HL-60/S4 treated with retinoic acid at 250 ng/mL for 4 days and 3 days (cell line): ENCODE measurements around the gene CCNA2.

ENCODE experiments used
- in situ Hi-C: fragments of 300-500 bp; cut with MboI; formaldehyde crosslinking; loops from 2 replicates; pipeline ENCODE4 v1.7.0; 2022; ENCODE audit warnings: low sequenced_read_pairs

Gene CCNA2

DNA sequence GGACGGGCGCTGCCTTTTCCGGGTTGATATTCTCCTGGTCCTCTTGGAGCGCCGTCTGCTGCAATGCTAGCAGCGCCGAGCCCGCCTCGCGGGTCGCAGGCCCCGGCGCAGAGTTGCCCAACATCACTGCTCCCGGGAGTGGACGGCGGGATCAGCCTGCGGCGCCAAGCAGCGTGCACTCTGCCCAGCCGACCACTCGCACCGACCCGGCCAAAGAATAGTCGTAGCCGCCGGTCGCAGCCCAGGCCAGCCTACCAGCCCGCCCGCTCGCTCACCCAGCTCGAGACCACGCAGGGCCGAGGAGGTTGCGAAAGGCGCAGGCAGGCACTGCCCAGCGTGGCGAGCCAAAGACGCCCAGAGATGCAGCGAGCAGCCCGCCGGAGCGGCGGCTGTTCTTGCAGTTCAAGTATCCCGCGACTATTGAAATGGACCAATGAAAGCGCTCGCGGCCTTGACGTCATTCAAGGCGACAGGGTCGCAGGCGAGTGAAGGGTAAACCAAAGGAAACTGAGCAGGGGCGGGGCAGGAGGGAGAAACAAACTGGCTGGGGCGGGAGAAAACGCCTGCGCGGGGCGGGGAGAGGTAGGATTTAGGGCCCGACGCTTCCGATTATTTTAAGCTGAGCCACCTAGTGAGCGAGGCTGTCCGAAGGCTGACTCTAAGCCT is at the start of gene CCNA2:
TSS of gene CCNA2 (minus strand) at position 379 of the 666 bp plus-strand sequence. CDS start at position 124, 255 bp downstream.
- in situ Hi-C loops, result no loop called here

DNA sequence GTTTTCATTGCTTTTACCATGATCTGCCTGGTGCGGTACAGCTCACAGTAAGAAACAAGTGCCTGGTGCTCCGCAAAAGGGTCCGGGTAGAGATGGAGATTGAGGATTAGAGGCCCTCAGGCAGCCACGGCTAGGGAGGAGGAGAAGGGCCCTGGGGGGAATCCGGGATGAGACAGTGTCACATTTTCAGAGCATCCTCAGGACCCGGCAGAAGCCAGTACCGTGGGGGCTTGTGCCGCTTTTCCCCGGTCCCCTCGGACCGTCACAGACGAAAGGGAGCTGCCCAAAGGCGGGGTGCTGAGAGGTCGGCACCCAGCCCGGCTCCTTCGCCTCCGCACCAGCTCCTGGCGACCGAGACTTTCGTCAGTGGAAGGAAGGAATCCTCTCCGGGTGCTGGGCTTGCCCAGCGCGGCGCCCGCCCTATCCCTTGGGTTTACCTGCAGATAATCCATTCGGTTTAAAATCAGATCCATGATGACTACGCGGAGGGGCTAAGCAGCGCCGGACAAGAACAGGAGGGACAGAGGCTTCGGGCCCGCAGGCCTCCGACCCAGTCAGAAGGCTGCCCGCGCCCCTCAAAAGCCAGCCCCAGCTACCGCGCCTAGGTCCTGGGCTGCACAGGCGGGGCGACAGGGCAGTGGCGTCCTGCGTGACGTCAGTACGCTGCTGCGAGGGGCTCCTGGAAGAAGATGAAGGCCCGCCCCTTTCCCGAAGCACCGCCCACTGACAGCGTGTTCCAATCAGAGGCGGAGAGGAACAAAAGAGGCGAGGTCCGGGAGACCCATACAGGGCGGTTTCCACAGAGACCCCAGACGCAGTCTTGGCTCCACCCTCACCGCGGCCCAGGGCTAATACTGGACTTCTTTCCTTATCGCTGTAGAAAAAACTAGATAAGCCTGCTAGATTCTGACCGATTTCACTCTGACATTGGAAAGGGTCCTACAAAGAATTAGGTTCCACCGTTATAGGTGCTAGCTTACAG is 46.4 kb upstream of the CCNA2 start, which contains the start of gene BBS7:
TSS of gene BBS7 (minus strand) at position 634 of the 982 bp plus-strand sequence. CDS start at position 473, 161 bp downstream.
- in situ Hi-C loops, result no loop called here

DNA sequence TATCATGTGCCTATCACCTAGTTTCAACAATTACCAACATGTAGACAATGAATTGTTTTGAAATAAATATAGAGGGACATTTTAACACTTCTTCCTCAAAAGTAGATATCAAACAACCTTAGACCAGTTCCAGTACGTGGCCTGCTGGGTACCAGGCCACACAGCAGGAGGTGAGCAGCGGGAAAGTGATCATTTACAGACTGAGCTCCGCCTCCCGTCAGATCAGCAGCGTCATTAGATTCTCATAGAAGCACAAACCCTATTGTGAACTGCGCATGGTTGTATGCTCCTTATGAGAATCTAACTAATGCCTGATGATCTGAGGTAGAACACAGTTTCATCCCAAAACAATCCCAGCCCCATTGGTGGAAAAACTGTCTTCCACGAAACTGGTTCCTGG is 40.1 kb upstream of the CCNA2 start:
- in situ Hi-C loops, result no loop called here

DNA sequence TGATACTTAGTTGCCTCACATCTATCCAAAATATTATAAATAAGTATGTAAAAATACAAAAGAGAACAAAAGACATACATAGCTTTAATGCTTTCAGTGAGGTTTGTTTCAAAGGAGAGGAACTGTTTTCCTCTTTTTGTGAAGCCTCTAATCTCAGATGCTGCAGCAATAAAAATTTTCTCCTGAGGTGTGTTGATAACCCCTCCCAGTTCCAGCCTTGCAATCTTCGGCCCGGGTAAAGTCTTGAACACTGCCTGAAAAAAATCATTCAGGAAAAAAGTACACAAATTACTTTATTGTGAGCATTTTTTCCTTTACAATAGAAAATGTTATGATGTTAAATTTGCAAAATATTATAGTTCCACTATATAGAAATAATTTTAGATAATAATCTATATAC is 37.7 kb upstream of the CCNA2 start:
- in situ Hi-C loops, result no loop called here

DNA sequence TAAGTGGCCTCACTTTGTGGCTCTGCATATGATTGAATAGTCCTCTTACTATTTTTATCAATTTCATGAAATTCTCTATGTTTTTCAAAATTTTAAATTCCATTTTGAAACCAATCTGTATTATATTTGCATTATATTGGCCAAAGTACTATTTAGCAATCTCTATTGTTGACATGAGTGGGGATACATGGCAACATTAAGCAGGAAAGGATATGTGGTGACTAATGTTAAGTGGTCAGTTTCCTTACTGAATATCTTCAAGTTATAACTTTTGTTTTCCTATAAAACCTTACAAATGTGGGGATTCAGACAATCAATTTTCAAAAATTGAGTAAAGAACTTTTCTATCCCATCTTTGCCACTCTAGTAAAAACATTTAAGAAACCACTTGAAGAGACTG is 36.4 kb upstream of the CCNA2 start:
- in situ Hi-C loops, result no loop called here

GRCh38 chr4:121851354-121851753 is 27.7 kb upstream of the CCNA2 start:
- in situ Hi-C loops, result no loop called here

DNA sequence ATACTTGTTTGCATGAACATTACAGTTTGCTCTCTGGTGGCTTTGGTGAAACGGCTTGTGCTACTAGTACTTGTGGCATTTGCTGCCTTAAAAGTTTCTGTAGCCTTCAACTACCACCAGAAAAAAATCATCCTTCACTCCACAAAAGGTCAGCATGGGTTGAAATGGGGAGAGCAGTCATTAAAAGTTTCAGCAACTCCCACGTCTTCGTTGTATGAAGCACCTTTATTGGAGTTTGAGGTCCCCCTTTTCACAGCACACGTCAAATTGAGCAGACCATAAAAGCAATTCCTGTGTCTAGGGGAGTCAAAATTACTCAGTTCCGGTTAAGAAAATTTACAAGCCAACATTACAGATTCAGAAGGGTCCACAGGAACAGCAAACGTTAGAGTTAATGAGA is 23.0 kb upstream of the CCNA2 start:
- in situ Hi-C loops, result no loop called here

DNA sequence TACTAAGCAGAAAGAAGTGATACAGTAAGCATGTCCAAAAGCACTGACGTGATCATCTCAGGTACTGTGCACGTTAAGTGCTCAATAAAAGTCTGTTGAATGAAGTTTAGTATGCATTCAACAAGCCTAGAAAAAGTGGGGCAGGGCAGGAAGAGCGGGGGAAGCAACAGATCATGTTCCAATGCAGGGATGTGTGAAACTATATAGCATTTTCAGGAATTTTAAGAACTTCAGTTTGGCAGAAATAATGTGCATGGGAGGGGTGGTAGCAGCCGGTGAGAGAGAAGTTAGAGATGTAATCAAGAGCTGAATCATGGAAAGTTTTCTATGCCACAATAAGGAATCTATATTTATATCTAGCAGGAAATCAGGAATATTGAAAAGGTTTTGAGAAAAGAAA is 19.2 kb upstream of the CCNA2 start:
- in situ Hi-C loops, result no loop called here

DNA sequence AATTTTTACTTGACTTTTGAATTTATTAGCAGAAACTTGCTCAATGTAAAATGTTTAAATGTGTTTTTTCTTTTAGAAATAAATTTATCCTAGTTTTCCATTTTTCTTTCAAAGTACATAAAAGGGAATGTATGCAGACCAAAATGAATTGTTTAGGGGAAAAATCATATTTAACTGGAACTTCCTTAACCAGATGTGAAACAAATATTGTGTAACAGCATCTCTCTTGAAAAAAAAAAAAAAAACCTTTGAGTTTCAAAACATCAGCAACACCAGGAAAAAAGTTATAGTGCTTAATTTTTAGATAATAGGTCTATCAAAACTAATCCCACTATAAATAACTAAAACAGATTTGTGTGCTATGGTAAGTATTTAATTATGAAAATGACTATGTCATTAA is 14.5 kb upstream of the CCNA2 start:
- in situ Hi-C loops, result no loop called here

GRCh38 chr4:121829511-121829910 is 5.8 kb upstream of the CCNA2 start:
- in situ Hi-C loops, result no loop called here

DNA sequence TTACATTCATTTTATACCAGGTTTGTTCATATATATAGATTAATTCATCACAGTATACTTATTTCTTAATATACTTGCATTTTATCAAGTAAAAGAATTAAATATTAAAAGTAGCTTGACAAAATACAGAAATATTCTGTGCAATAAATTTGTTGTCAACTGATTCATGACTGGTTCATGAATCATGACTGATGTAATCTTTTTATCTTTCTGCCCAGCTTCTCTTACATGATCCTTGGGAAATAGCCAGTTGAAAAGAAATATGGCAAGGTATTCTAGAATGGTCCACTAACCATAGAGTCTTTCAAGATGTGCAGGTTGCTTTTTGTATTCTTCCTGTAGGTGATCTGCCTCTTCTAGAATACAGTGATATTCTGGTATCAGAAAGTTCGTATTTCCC is 4.2 kb upstream of the CCNA2 start:
- in situ Hi-C loops, result no loop called here

- in situ Hi-C loops, result no loop called here
Measured at GRCh38 chr4:121824950-121825349, 1.3 kb upstream of the CCNA2 start.

DNA sequence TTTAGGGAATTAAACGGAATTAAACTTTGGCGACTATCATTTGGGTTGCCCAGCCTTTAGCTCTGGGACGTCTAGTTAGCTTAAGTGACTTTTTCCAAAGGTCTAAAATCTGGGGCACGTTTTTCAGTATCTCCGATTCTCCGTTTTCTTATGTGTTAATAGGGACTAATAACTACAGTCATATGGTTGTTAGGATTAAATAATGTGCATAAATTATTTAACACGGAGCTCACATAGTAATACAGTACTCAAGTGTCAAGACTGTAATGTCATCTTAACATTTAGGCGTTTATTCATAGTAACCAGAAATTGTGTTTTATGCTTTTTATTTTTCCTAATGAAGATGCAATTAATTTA is 466 bp upstream of the CCNA2 start:
- in situ Hi-C loops, result no loop called here

GRCh38 chr4:121822796-121823504 is 733 bp downstream of the CCNA2 start:
- in situ Hi-C loops, result no loop called here

- in situ Hi-C loops, result no loop called here
Measured at GRCh38 chr4:121822047-121822446, 1.6 kb downstream of the CCNA2 start.

DNA sequence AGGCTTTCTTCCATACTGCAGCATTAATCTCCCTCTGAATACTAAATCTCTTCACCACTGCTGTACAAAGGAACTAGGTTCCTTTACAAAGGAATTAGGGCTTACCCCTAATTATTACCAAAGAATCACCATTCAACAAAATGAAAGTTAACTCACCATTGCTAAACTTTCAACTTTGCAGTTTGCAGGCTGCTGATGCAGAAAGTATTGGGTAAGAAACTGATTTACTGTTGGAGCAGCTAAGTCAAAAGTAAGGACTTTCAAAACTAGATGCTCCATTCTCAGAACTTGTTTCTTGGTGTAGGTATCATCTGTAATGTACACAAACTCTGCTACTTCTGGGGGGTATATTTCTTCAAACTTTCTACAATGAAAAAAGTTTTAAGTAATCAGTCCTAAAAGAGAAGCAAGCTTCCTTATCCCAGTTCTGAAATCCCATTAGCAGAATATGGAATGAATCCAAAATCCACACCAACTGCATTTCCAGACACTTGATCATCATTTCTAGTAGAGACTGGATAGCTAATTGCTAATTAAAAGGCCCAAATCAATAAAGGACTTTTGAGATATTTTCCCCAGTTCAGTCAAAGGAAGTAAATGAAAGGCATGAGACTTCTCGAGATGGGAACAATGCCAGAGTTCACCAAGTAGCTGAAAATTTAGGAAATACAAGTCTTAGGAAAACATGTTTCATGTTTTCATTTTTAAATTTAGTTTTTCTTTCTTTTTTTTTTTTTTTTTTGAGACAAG is 4.3 kb downstream of the CCNA2 start:
- in situ Hi-C loops, result no loop called here

DNA sequence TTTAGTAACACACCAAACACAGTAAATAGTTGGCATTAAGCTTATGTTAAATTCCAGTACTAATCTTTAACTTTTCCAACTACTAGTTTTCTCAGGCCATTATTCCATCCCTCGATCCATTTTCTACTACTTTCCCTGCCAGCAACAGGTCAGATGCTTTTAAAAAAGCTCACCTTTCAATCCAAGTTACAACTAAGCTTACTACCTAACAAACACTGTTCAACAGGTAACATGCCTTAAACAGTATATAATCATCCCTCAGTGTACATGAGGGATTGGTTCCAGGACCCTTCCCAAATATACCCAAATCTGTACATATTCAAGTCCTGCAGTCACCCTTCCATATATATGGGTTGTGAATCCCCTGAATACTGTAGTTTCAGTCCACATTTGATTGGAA is 5.5 kb downstream of the CCNA2 start:
- in situ Hi-C loops, result no loop called here

GRCh38 chr4:121817701-121818100 is 6.0 kb downstream of the CCNA2 start:
- in situ Hi-C loops, result no loop called here

- in situ Hi-C loops, result no loop called here
Measured at GRCh38 chr4:121817006-121817405, 6.7 kb downstream of the CCNA2 start.

DNA sequence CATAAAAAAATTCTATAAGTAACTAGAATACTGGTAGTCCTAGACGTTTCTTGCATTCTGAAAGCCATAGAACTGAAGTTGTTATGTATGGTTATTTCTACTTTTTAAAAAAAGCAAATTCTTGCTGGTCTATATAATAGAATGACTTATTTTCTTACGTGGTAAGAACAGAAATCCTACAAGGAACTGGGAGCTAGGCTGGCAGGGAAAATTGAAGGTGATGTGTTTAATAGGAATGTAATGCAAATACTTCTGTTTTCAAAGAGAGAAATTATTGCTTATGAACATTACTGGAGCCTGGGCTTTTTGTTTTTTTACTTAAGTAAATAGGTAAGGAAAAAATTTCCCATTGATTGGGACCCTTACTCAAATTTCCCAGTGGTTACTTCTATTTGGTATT is 8.9 kb downstream of the CCNA2 start:
- in situ Hi-C loops, result no loop called here

GRCh38 chr4:121811122-121811521 is 12.6 kb downstream of the CCNA2 start:
- in situ Hi-C loops, result no loop called here
